GM21360 (cell line): ENCODE data around the gene MAN2A2.
"Not testable (repeated sequence)": the region's sequence is repeated elsewhere in the genome, so short reads cannot be mapped to it uniquely, and the experiment has no call there.

Experiments
- ATAC-seq: cut with Tn5 transposase; IDR thresholded peaks from one replicate; pipeline ENCODE4 v1.9.1; 2021; ENCODE audit warnings: mild to moderate bottlenecking, moderate library complexity; ENCODE audit not compliant: unreplicated experiment

MAN2A2 gene

GRCh38 chr15:90871139-90871715 lies 31.9 kb upstream of the MAN2A2 start:
- ATAC-seq, result no peak

DNA sequence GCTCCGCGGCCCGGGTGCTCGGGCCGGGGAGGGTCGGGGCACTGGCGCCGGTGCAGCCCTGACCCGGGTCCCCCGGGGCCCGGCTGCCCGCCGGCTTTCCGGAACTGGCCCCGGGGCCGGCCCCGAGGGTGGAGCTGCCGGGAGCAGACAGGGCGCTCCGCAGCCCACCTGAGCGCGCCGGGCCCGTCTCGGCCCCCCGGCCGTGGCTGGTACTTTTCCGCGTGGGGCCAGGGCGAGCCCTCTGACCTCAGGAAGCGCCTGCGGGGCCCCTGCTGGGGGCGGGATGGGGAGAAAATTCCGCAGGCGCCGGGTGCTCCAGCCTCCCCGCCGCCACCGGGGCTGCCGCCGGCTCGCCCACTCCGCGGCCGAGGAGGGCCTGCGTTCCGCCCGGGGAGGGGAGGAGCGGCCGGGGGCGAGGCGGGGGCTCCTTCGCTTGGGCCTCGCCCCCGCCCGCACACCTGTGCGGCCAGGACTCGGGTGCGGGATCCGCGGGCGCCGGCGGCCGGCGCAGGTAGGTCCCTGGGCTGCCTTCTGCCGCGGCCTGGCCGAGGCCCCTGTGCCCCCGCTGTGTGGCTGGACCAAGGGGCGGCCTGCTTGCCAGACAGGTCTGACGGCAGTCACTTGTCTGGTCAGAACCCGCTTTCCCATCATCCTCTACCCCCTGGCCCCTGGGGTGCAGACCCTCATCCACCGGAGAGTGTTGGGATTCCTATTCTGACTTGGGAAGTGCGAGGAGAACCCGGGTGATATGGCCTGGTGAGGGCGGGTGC lies 31.2 kb upstream of the MAN2A2 start:
- ATAC-seq, result no peak

DNA sequence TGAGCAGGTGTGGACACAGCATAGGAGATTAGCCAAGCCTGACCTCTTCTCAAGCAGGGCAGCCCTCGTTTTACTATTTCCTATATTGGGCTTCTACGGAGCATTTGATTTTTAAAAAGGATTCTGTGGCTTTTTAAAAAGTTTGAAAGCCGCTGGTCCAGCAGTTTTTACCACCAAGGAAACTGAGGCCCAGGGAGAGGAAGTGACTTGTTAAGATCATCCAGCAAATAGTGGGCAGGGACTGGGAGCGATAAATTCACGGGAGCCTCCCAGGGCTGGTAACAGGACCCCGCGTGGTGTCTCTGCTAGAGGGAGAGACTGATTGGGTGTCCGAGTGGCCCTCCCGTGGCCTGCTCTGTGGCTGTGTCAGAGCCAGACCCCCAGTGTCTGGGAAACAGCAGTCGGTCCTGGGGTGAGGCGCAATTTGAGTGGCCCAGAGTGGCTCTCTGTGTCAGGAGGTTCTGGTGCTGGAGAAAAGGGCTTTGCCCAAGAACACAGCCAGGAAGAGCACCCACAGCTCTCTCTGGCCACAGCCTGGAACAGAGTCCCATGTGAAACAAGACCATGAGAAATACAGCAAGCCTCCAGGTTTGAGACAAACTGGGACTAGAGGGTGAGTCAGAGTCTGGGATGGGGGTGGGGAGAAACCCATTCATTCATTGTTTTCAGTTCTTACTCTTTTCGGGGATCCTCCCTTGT lies 30.5 kb upstream of the MAN2A2 start:
- ATAC-seq, result no peak

DNA sequence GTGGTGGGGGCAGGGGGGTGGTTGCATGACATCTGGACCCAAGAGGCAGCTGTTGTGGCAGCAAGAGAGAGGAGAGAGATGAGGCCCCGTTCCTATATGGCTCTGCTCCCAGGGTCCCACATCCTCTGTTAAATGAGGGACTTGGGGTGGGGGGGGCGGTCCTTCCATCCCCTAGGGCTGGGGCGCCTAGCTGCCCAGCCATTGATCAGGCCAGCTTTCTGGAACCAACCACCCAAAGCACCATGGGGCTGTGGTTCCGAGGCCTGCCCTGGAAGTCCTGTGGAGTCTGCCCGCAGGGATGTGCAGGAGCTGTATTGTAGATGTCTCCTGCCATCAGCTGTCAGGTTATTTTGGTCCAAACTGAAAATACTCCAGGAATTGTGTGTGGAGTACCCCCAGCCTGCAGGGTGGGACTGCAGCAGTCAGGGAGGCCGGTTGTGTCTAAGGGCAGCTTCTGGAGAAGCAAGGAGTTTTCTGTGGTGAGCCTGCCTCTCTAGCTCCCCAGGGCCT lies 29.6 kb upstream of the MAN2A2 start:
- no peak for ATAC-seq

DNA sequence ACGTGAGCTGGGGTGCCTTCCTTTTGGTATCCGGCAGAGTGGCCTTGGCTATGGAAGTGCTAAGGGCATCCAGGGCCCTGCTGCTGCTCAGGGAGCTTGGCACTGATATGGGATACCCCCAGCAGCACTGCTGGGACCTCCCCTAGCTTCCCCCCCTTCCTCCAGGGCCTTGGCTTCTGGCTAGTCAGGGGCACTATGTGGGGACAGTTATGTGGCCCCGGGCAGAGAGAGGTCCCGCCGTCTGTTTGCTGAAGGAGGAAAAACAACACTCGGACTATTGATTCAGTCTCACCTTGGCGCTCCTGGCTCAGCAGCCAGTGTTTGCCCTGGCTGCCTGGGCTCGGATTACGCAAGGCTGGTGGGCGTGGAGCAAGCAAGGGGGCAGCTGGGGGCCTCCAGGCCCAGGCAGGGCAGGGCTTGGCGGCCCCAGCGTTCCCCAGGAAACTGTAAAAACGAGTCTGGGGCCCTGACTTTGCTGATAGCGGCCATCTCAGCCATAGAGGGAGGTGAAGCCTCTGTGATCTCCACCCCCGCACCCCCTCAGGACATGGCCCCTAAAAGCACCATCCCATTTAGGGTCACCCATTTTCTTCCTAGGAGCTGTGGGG lies 29.0 kb upstream of the MAN2A2 start:
- ATAC-seq, result no peak

- ATAC-seq, result not testable (repeated sequence)
Measured at GRCh38 chr15:90874986-90875385, 28.1 kb upstream of the MAN2A2 start.

- ATAC-seq, result no peak
Measured at GRCh38 chr15:90875549-90875981, 27.5 kb upstream of the MAN2A2 start.

GRCh38 chr15:90876046-90876445 lies 27.1 kb upstream of the MAN2A2 start:
- ATAC-seq, result no peak

- ATAC-seq, result no peak
Measured at GRCh38 chr15:90876512-90877170, 26.5 kb upstream of the MAN2A2 start.

DNA sequence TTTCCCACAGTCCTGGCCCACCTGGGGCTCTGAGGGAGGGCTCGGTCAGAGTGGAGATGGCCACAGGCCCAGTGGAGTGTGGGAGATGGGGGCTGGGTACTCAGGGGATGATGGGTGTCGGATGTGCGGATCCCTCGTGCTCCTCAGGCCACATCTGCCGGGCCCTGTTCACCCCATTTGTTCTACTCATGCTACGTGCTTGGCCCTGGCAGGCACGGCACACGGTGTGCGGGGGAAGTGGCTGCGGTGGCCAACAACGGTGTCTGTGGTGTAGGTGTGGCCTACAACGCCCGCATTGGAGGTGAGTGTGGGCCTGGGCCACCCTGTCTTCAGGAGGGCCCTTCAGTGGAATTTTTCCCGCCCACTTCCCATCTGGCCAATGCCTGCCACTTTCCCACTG lies 25.8 kb upstream of the MAN2A2 start:
- no peak for ATAC-seq

GRCh38 chr15:90877996-90878395 lies 25.1 kb upstream of the MAN2A2 start:
- ATAC-seq, result no peak

DNA sequence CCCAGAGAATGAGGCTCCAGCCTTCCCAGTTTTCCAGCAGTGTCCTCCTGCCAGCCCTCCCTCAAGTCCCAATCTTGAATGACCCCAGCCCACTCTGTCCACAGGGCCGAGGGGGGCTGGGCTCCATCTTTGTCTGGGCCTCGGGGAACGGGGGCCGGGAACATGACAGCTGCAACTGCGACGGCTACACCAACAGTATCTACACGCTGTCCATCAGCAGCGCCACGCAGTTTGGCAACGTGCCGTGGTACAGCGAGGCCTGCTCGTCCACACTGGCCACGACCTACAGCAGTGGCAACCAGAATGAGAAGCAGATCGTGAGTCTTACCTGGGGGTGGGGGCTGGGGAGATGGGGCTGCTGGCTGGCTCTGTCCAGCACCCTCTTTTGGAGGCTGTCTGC lies 24.4 kb upstream of the MAN2A2 start:
- no peak for ATAC-seq

DNA sequence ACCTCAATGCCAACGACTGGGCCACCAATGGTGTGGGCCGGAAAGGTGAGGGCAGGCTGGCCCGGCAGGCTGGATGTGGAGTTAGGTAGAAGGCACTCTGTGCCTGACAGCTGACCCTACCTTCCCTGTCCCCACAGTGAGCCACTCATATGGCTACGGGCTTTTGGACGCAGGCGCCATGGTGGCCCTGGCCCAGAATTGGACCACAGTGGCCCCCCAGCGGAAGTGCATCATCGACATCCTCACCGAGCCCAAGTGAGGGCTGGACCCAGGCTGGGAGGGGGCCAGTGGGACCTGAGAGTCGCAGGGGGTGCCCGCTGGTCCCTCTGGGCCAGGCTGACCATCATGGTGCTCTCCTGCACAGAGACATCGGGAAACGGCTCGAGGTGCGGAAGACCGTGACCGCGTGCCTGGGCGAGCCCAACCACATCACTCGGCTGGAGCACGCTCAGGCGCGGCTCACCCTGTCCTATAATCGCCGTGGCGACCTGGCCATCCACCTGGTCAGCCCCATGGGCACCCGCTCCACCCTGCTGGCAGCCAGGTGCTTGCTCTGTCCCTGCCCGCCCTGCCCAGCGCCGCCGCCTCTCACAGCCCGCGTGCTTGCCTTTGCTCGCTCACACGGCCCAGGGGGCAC lies 23.3 kb upstream of the MAN2A2 start:
- ATAC-seq, result no peak

DNA sequence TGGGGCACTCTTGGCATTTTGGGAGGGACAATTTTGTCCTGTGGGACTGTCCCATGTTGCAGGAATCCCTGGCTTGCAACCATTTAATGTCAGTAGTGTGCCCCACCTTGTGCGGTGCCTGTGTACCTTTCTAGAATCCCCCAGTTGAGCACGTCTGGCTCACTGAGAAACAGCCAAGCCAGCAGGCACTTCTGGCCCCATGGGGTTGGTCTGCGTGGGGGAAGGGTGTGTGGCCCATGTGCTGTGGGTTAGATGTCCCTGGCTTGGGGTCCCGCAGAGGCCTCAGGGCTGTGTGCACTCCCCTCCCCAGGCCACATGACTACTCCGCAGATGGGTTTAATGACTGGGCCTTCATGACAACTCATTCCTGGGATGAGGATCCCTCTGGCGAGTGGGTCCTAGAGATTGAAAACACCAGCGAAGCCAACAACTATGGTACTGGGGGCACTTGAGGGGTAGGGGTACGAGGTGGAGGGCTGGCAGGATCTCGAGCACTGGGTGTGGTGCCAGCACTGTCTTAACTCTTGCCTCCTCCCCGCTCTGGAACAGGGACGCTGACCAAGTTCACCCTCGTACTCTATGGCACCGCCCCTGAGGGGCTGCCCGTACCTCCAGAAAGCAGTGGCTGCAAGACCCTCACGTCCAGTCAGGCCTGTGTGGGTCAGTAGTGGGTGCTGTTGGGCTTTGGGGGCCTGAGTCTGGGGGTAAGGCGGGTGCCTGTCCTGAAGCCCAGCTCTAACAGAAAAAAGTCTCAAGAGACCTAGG lies 22.5 kb upstream of the MAN2A2 start:
- no peak for ATAC-seq

GRCh38 chr15:90881181-90881977 lies 21.7 kb upstream of the MAN2A2 start:
- ATAC-seq, result no peak

- no peak for ATAC-seq
Measured at GRCh38 chr15:90881978-90882721, 21.0 kb upstream of the MAN2A2 start.

GRCh38 chr15:90882781-90883525 lies 20.1 kb upstream of the MAN2A2 start:
- no peak for ATAC-seq
